ENCODE data around the gene PROM1. TPM values are rescaled to one million over a fixed set of nuclear protein-coding genes. Genes with fewer than 3 reads are reported as not detected.

Gene PROM1
- total and polyA plus RNA-seq, 8 donors, result 19.7 to 51.6 (median 22.2) TPM

DNA sequence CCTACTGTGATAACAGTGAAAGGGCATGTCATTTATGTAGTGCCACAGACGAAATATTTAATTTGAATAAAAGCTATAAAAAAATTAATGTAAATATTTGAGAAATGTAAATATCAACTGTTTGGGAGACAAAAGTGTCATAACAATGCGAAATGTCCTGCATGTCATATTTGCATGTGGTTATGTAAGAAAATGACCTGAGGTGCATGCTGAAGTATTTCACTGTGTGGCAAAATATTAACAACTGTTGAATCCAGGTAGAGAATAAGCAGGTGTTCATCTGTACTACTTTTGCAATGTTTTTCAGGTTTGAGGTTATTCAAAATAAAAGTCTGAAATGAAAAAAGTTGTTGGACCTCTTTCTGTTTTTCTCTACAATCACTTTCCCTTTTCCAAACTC is 30.9 kb downstream of the PROM1 start:
- TF ChIP-seq, protein P1, sequence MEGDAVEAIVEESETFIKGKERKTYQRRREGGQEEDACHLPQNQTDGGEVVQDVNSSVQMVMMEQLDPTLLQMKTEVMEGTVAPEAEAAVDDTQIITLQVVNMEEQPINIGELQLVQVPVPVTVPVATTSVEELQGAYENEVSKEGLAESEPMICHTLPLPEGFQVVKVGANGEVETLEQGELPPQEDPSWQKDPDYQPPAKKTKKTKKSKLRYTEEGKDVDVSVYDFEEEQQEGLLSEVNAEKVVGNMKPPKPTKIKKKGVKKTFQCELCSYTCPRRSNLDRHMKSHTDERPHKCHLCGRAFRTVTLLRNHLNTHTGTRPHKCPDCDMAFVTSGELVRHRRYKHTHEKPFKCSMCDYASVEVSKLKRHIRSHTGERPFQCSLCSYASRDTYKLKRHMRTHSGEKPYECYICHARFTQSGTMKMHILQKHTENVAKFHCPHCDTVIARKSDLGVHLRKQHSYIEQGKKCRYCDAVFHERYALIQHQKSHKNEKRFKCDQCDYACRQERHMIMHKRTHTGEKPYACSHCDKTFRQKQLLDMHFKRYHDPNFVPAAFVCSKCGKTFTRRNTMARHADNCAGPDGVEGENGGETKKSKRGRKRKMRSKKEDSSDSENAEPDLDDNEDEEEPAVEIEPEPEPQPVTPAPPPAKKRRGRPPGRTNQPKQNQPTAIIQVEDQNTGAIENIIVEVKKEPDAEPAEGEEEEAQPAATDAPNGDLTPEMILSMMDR (IDR thresholded peaks at IDR 0.05), result no peak
- Histone ChIP-seq H3K9me3 (no peaks in the 10 kb centered on the region), H3K36me3 (no peaks in the 10 kb centered on the region), H3K4me1 (peaks cover 0 to 6% (median 0%) of the 10 kb centered on the region in 3 donors), H3K27ac (no peak overlapping the region), H3K4me3 (no peak overlapping the region), H3K27me3 (no peaks in the 10 kb centered on the region)
- ATAC-seq (peak in 2 of 4 donors; percentile 20 to 60), DNase-seq (no peak), FAIRE-seq (no peak)
- intact Hi-C loops (cut with DNase I), result no loop called here
- 37% methylated on average over 2 of the region's 2 CpGs for WGBS, 2 donors

DNA sequence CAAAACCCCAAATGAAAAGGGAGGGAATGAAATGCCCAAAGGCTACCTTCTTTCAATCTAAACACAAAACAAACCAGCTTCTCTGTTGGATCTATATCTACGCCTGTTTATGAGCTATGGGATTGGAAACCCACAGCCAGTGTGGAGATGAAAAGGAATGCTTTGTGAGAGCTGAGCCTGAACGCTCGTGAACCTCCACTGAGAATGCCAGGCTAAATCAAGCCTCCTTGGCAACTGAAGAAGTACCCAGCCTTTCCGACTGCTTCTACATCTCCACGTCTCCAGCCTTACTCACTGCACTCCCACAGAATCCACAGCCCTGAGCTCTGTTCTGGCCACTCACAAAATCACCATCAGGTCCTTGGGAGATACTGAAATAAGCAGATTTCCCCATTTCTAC is 31.8 kb downstream of the PROM1 start:
- Histone ChIP-seq H3K4me3 (no peak overlapping the region), H3K4me1 (no peaks in the 10 kb centered on the region), H3K27ac (no peak overlapping the region), H3K9me3 (no peaks in the 10 kb centered on the region), H3K36me3 (no peaks in the 10 kb centered on the region), H3K27me3 (no peaks in the 10 kb centered on the region)
- TF ChIP-seq, protein P1 (IDR thresholded peaks at IDR 0.05), result no peak
- DNase-seq, result no peak
- 73 to 84% methylated on average over 5 of the region's 5 CpGs for WGBS, 2 donors
- ATAC-seq, result no peak
- intact Hi-C loops (cut with DNase I), result no loop called here
- no peak for FAIRE-seq

DNA sequence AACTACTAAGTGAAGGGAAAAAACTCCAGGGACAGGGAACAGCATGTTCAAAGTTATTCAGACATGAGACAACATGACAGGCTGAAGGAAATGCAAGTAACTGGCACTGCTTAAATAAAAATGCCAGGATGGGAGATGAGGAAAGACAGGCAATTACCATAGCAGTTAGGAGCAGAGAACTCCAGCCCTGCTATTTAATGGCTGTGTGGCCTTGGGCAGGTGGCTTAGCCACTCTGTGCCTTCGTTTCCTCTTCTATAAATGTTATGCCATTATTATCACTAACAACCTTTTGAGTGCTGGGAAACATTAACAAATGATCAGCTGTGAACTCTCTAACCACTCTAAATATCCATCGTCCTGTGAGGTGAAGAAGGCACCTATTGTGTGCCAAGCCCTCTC is 32.7 kb downstream of the PROM1 start:
- no peak for ATAC-seq
- no peak for FAIRE-seq
- Histone ChIP-seq H3K9me3 (no peaks in the 10 kb centered on the region), H3K27me3 (no peaks in the 10 kb centered on the region), H3K4me3 (no peak overlapping the region), H3K36me3 (no peaks in the 10 kb centered on the region), H3K4me1 (no peaks in the 10 kb centered on the region), H3K27ac (no peak overlapping the region)
- 54 to 65% methylated on average over 2 of the region's 2 CpGs for WGBS, 2 donors
- DNase-seq, result no peak
- TF ChIP-seq, protein P1 (IDR thresholded peaks at IDR 0.05), result no peak
- intact Hi-C loops (cut with DNase I), result no loop called here

DNA sequence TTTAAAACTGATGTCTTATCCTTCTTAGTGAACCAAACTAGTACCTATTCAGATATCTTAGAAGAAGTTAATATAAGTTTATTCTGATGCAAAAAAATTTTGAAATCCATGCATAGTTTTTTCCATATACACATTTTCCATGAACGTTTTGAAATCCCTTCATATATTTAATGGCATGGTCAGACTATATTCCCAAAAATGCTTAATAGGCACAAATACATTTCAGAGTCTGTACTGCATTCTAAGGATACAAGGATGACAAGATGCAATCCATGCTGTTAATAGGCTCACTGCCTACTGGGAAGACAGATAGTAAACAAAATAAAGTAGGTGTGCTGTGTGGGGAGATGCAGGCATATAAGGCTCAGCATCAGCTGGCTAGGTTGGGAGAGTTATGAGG is 33.2 kb downstream of the PROM1 start:
- WGBS, 2 donors, result 24 to 38% methylated on average over 1 of the region's 1 CpG

More for the DNA sequence above, 33.2 kb downstream of the PROM1 start:
- TF ChIP-seq, protein P1 (IDR thresholded peaks at IDR 0.05), result no peak
- H3K4me3 ChIP-seq, result no peak overlapping the region
- no peaks in the 10 kb centered on the region for H3K36me3 ChIP-seq
- no peak for DNase-seq
- H3K27me3 ChIP-seq, result no peaks in the 10 kb centered on the region
- no peaks in the 10 kb centered on the region for H3K9me3 ChIP-seq
- H3K27ac ChIP-seq, result no peak overlapping the region
- intact Hi-C loops (cut with DNase I), result no loop called here
- no peaks in the 10 kb centered on the region for H3K4me1 ChIP-seq
- ATAC-seq, result no peak
- FAIRE-seq, result no peak
